HFFc6 (cell line): Measurements from ENCODE around the gene GLO1. TPM values are rescaled to one million over a fixed set of nuclear protein-coding genes. Genes with fewer than 3 reads are reported as not detected.

Experiments
- DNase-seq: peaks from one replicate; pipeline ENCODE4 v3.0.0-alpha.2; 2018
- H3K27ac Mint-ChIP-seq: 2 replicates; pipeline ENCODE4 v1.8.0; 2020; ENCODE audit warnings: mild to moderate bottlenecking, mixed read lengths
- H3K27me3 Mint-ChIP-seq: 2 replicates; pipeline ENCODE4 v1.8.0; 2021; ENCODE audit warnings: mild to moderate bottlenecking, moderate library complexity, mixed read lengths; ENCODE audit not compliant: insufficient read depth
- H3K36me3 Mint-ChIP-seq: 2 replicates; pipeline ENCODE4 v1.8.0; 2021; ENCODE audit warnings: low read depth, mixed read lengths
- H3K4me1 Mint-ChIP-seq: 2 replicates; pipeline ENCODE4 v1.8.0; 2020; ENCODE audit warnings: low read depth, mixed read lengths
- H3K4me3 Mint-ChIP-seq: 2 replicates; pipeline ENCODE4 v1.8.0; 2020; ENCODE audit warnings: mild to moderate bottlenecking, moderate library complexity, mixed read lengths
- H3K9me3 Mint-ChIP-seq: 2 replicates; pipeline ENCODE4 v1.8.0; 2020; ENCODE audit warnings: mild to moderate bottlenecking, mixed read lengths
- total RNA-seq, 6 experiments: library from RNA; stranded (reverse); fragmentation: NEBNext Ultra II Directional; extraction: Animal tissue kit (Norgen Biotek cat#: 25700); gene quantifications; 2 replicates in 1 of 6; 3 replicates in 5 of 6; pipeline ENCODE4 v1.2.3, GENCODE V29; 2021
- TF ChIP-seq, protein P1 (sequence below): fragments of 200-600 bp; sonication (generic); IDR thresholded peaks from 2 replicates; pipeline ENCODE4 v1.5.0; 2021; ENCODE audit warnings: antibody characterized with exemption, mild to moderate bottlenecking

Gene GLO1
- total RNA-seq, 6 experiments from 2014 or later: 89.2 to 113 (median 99.2) TPM

- Mint-ChIP-seq H3K27me3 (no peaks in the 10 kb centered on the region; the same call in 1 of the 2 replicates), H3K4me3 (peak overlapping the region; percentile 91), H3K4me1 (peaks cover 24% of the 10 kb centered on the region), H3K36me3 (no peaks in the 10 kb centered on the region), H3K9me3 (no peaks in the 10 kb centered on the region), H3K27ac (peak overlapping the region; percentile 87)
- TF ChIP-seq, protein P1, sequence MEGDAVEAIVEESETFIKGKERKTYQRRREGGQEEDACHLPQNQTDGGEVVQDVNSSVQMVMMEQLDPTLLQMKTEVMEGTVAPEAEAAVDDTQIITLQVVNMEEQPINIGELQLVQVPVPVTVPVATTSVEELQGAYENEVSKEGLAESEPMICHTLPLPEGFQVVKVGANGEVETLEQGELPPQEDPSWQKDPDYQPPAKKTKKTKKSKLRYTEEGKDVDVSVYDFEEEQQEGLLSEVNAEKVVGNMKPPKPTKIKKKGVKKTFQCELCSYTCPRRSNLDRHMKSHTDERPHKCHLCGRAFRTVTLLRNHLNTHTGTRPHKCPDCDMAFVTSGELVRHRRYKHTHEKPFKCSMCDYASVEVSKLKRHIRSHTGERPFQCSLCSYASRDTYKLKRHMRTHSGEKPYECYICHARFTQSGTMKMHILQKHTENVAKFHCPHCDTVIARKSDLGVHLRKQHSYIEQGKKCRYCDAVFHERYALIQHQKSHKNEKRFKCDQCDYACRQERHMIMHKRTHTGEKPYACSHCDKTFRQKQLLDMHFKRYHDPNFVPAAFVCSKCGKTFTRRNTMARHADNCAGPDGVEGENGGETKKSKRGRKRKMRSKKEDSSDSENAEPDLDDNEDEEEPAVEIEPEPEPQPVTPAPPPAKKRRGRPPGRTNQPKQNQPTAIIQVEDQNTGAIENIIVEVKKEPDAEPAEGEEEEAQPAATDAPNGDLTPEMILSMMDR: no peak
- DNase-seq: peak; percentile 39
These were observed 63.9 kb downstream of the GLO1 start for GRCh38 chr6:38638941-38639497.

GRCh38 chr6:38637756-38638155 lies 65.2 kb downstream of the GLO1 start:
- TF ChIP-seq, protein P1: no peak
- H3K27ac Mint-ChIP-seq: no peak overlapping the region
- H3K36me3 Mint-ChIP-seq: no peaks in the 10 kb centered on the region
- DNase-seq: no peak
- H3K9me3 Mint-ChIP-seq: no peaks in the 10 kb centered on the region
- H3K4me3 Mint-ChIP-seq: no peak overlapping the region
- peaks cover 25% of the 10 kb centered on the region for H3K4me1 Mint-ChIP-seq
- no peaks in the 10 kb centered on the region; the same call in 1 of the 2 replicates for H3K27me3 Mint-ChIP-seq

- TF ChIP-seq, protein P1: no peak
- DNase-seq: no peak
- Mint-ChIP-seq H3K36me3 (peaks cover 4% of the 10 kb centered on the region; the same call in 1 of the 2 replicates), H3K4me1 (peaks cover 25% of the 10 kb centered on the region), H3K27ac (no peak overlapping the region), H3K4me3 (no peak overlapping the region), H3K27me3 (no peaks in the 10 kb centered on the region; the same call in 1 of the 2 replicates), H3K9me3 (peaks cover 4% of the 10 kb centered on the region; the same call in 1 of the 2 replicates)
These were observed 66.9 kb downstream of the GLO1 start for GRCh38 chr6:38636027-38636426.

- H3K27me3 Mint-ChIP-seq: no peaks in the 10 kb centered on the region; the same call in 1 of the 2 replicates
- peaks cover 4% of the 10 kb centered on the region; the same call in 1 of the 2 replicates for H3K9me3 Mint-ChIP-seq
- H3K36me3 Mint-ChIP-seq: peaks cover 4% of the 10 kb centered on the region; the same call in 1 of the 2 replicates
- H3K27ac Mint-ChIP-seq: no peak overlapping the region
- no peak for DNase-seq
- H3K4me3 Mint-ChIP-seq: no peak overlapping the region
- peaks cover 19% of the 10 kb centered on the region for H3K4me1 Mint-ChIP-seq
- TF ChIP-seq, protein P1: no peak
These were observed 68.4 kb downstream of the GLO1 start for GRCh38 chr6:38634518-38634917.

DNA sequence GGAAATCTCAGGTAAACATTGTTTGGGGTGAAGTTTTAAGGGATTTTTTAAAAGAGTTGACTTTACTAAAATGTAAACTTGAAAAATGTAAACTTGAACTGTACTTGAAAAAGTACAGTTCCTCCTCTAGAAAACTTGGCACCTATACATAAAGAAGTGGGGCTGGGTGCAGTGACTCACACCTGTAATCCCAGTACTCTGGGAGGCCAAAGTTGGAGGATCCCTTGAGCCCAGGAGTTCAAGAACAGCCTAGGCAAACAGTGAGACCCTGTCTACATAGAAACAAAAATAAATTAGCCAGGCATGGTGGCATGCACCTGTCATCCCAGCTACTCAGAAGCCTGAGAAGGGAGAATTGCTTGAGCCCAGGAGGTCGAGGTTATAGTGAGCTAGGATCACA lies 70.5 kb downstream of the GLO1 start:
- Mint-ChIP-seq H3K27ac (no peak overlapping the region), H3K9me3 (peaks cover 4% of the 10 kb centered on the region; the same call in 1 of the 2 replicates), H3K36me3 (peaks cover 4% of the 10 kb centered on the region; the same call in 1 of the 2 replicates), H3K4me1 (peaks cover 11% of the 10 kb centered on the region), H3K27me3 (no peaks in the 10 kb centered on the region; the same call in 1 of the 2 replicates), H3K4me3 (no peak overlapping the region)
- TF ChIP-seq, protein P1: no peak
- no peak for DNase-seq
